ENCODE results near the gene KRTCAP3.

Gene KRTCAP3

GRCh38 chr2:27442920-27443282 lies 720 bp downstream of the KRTCAP3 start:
- DNase-seq (ENCODE audit: low read depth in 2 of 2), result no peak
- TF ChIP-seq CTCF (IDR thresholded peaks at IDR 0.05; ENCODE audit: low read depth, low read length), result no peak
- no peak overlapping the region for H3K4me3 ChIP-seq (replicated peaks in 1 of 2; ENCODE audit: low read depth in 2 of 2, low read length in 2 of 2)

GRCh38 chr2:27445155-27445554 lies 3.0 kb downstream of the KRTCAP3 start:
- H3K4me3 ChIP-seq (replicated peaks in 1 of 2; ENCODE audit: low read depth in 2 of 2, low read length in 2 of 2), result no peak overlapping the region
- no peak for DNase-seq (ENCODE audit: low read depth in 2 of 2)
- no peak for TF ChIP-seq CTCF (IDR thresholded peaks at IDR 0.05; ENCODE audit: low read depth, low read length)

GRCh38 chr2:27445615-27446014 lies 3.4 kb downstream of the KRTCAP3 start:
- TF ChIP-seq CTCF (IDR thresholded peaks at IDR 0.05; ENCODE audit: low read depth, low read length), result no peak
- no peak overlapping the region for H3K4me3 ChIP-seq (replicated peaks in 1 of 2; ENCODE audit: low read depth in 2 of 2, low read length in 2 of 2)
- DNase-seq (ENCODE audit: low read depth in 2 of 2), result no peak

GRCh38 chr2:27446057-27446456 lies 3.9 kb downstream of the KRTCAP3 start:
- DNase-seq (ENCODE audit: low read depth in 2 of 2), result no peak
- no peak for TF ChIP-seq CTCF (IDR thresholded peaks at IDR 0.05; ENCODE audit: low read depth, low read length)
- no peak overlapping the region for H3K4me3 ChIP-seq (replicated peaks in 1 of 2; ENCODE audit: low read depth in 2 of 2, low read length in 2 of 2)

- no peak for TF ChIP-seq CTCF (IDR thresholded peaks at IDR 0.05; ENCODE audit: low read depth, low read length)
- H3K4me3 ChIP-seq (replicated peaks in 1 of 2; ENCODE audit: low read depth in 2 of 2, low read length in 2 of 2), result no peak overlapping the region
- no peak for DNase-seq (ENCODE audit: low read depth in 2 of 2)
Measured at GRCh38 chr2:27448381-27448780, 6.2 kb downstream of the KRTCAP3 start.

GRCh38 chr2:27451095-27451494 lies 8.9 kb downstream of the KRTCAP3 start:
- no peak for DNase-seq (ENCODE audit: low read depth in 2 of 2)
- TF ChIP-seq CTCF (IDR thresholded peaks at IDR 0.05; ENCODE audit: low read depth, low read length), result no peak
- no peak overlapping the region for H3K4me3 ChIP-seq (replicated peaks in 1 of 2; ENCODE audit: low read depth in 2 of 2, low read length in 2 of 2)

- no peak for TF ChIP-seq CTCF (IDR thresholded peaks at IDR 0.05; ENCODE audit: low read depth, low read length)
- no peak overlapping the region for H3K4me3 ChIP-seq (replicated peaks in 1 of 2; ENCODE audit: low read depth in 2 of 2, low read length in 2 of 2)
- DNase-seq (ENCODE audit: low read depth in 2 of 2), result no peak
Measured at GRCh38 chr2:27453968-27454367, 11.8 kb downstream of the KRTCAP3 start.
